Measurements from ENCODE around the gene EIF5A. TPM values are rescaled to one million over a fixed set of nuclear protein-coding genes. Genes with fewer than 3 reads are reported as not detected.
A peak's percentile ranks its signal among the peaks of the same experiment; 100 is the strongest.

EIF5A gene
- total and polyA plus RNA-seq, 2 donors (not counting 1 experiment from before 2014, with no cell fraction given), result 347 to 752 TPM

GRCh38 chr17:7328840-7329373, 21.5 kb downstream of the EIF5A start, which contains the start of gene NEURL4:
NEURL4 (minus strand) TSS chr17:7329335; CDS start chr17:7329312, 23 bp downstream.
- Histone ChIP-seq H3K27ac (ENCODE audit: insufficient read depth, low read length) (peak within 1 kb of the TSS; percentile 72), H3K4me3 (replicated peaks in 1 of 4; ENCODE audit: control extremely low read depth in 1 of 4, insufficient read depth in 1 of 4, low read depth in 3 of 4, low read length in 4 of 4) (peak within 1 kb of the TSS; percentile 54 to 93 (median 83))

GRCh38 chr17:7329374-7329996, 22.1 kb downstream of the EIF5A start:
- TF ChIP-seq EZH2 (IDR thresholded peaks at IDR 0.05; ENCODE audit: low read length, missing control alignments), result no peak
- TF ChIP-seq CTCF (conservative IDR thresholded peaks at IDR 0.05 in 1 of 2, IDR thresholded peaks at IDR 0.05 in 1 of 2; ENCODE audit: low read depth in 1 of 2, low read length in 2 of 2), result no peak
- Histone ChIP-seq H3K9me3 (ENCODE audit: control insufficient read depth, insufficient read depth, low read depth, low read length) (no peaks in the 10 kb centered on the region), H2AFZ (ENCODE audit: low read length) (peak overlapping the region; percentile 97), H3K4me3 (replicated peaks in 1 of 4; ENCODE audit: control extremely low read depth in 1 of 4, insufficient read depth in 1 of 4, low read depth in 3 of 4, low read length in 4 of 4) (peak overlapping the region; percentile 54 to 93 (median 83)), H3K4me1 (ENCODE audit: control insufficient read depth, extremely low read depth, insufficient read depth, low read length) (no peaks in the 10 kb centered on the region), H3K36me3 (ENCODE audit: control insufficient read depth, insufficient read depth, low read length) (peaks cover 4% of the 10 kb centered on the region), H3K27me3 (ENCODE audit: control insufficient read depth, insufficient read depth, low read length) (peaks cover 7% of the 10 kb centered on the region), H3K79me2 (ENCODE audit: control insufficient read depth, insufficient read depth, low read length) (peaks cover 6% of the 10 kb centered on the region), H3K9ac (ENCODE audit: insufficient read depth, low read length) (peak overlapping the region; percentile 70), H3K27ac (ENCODE audit: insufficient read depth, low read length) (peak overlapping the region; percentile 72), H3K4me2 (ENCODE audit: extremely low read depth, insufficient read depth, low read length) (peak overlapping the region; percentile 80), H4K20me1 (ENCODE audit: control insufficient read depth, extremely low read depth, insufficient read depth, low read length) (no peaks in the 10 kb centered on the region)
- peak; percentile 99 to 100 for DNase-seq (ENCODE audit: low read depth in 2 of 2)

More at GRCh38 chr17:7328840-7329373, 21.5 kb downstream of the EIF5A start, which contains the start of gene NEURL4:
- H3K9ac ChIP-seq (ENCODE audit: insufficient read depth, low read length), result peak within 1 kb of the TSS; percentile 70
- no peaks in the 10 kb centered on the region for H4K20me1 ChIP-seq (ENCODE audit: control insufficient read depth, extremely low read depth, insufficient read depth, low read length)
- H3K4me1 ChIP-seq (ENCODE audit: control insufficient read depth, extremely low read depth, insufficient read depth, low read length), result no peaks in the 10 kb centered on the region
- H3K9me3 ChIP-seq (ENCODE audit: control insufficient read depth, insufficient read depth, low read depth, low read length), result no peaks in the 10 kb centered on the region
- peaks cover 6% of the 10 kb centered on the region for H3K79me2 ChIP-seq (ENCODE audit: control insufficient read depth, insufficient read depth, low read length)
- TF ChIP-seq EZH2 (IDR thresholded peaks at IDR 0.05; ENCODE audit: low read length, missing control alignments) (no peak), CTCF (conservative IDR thresholded peaks at IDR 0.05 in 1 of 2, IDR thresholded peaks at IDR 0.05 in 1 of 2; ENCODE audit: low read depth in 1 of 2, low read length in 2 of 2) (peak in 1 of 2 donors; percentile 12)
- H3K4me2 ChIP-seq (ENCODE audit: extremely low read depth, insufficient read depth, low read length), result peak within 1 kb of the TSS; percentile 97
- H3K36me3 ChIP-seq (ENCODE audit: control insufficient read depth, insufficient read depth, low read length), result peaks cover 6% of the 10 kb centered on the region
- peak in 1 of 2 donors; percentile 16 for DNase-seq (ENCODE audit: low read depth in 2 of 2)
- peaks cover 7% of the 10 kb centered on the region for H3K27me3 ChIP-seq (ENCODE audit: control insufficient read depth, insufficient read depth, low read length)
- peak within 1 kb of the TSS; percentile 97 for H2AFZ ChIP-seq (ENCODE audit: low read length)

GRCh38 chr17:7329997-7330637, 22.7 kb downstream of the EIF5A start:
- DNase-seq (ENCODE audit: low read depth in 2 of 2), result peak; percentile 72 to 77
- peak overlapping the region; percentile 72 for H3K27ac ChIP-seq (ENCODE audit: insufficient read depth, low read length)
- no peak for TF ChIP-seq EZH2 (IDR thresholded peaks at IDR 0.05; ENCODE audit: low read length, missing control alignments)
- no peak for TF ChIP-seq CTCF (conservative IDR thresholded peaks at IDR 0.05 in 1 of 2, IDR thresholded peaks at IDR 0.05 in 1 of 2; ENCODE audit: low read depth in 1 of 2, low read length in 2 of 2)

More at GRCh38 chr17:7329997-7330637, 22.7 kb downstream of the EIF5A start:
- peaks cover 6% of the 10 kb centered on the region for H3K79me2 ChIP-seq (ENCODE audit: control insufficient read depth, insufficient read depth, low read length)
- peak overlapping the region; percentile 54 to 93 (median 83) for H3K4me3 ChIP-seq (replicated peaks in 1 of 4; ENCODE audit: control extremely low read depth in 1 of 4, insufficient read depth in 1 of 4, low read depth in 3 of 4, low read length in 4 of 4)
- peak overlapping the region; percentile 97 for H2AFZ ChIP-seq (ENCODE audit: low read length)
- peaks cover 3% of the 10 kb centered on the region for H3K36me3 ChIP-seq (ENCODE audit: control insufficient read depth, insufficient read depth, low read length)
- H3K4me1 ChIP-seq (ENCODE audit: control insufficient read depth, extremely low read depth, insufficient read depth, low read length), result no peaks in the 10 kb centered on the region
- H3K9me3 ChIP-seq (ENCODE audit: control insufficient read depth, insufficient read depth, low read depth, low read length), result no peaks in the 10 kb centered on the region
- H3K4me2 ChIP-seq (ENCODE audit: extremely low read depth, insufficient read depth, low read length), result peak overlapping the region; percentile 80
- H3K9ac ChIP-seq (ENCODE audit: insufficient read depth, low read length), result peak overlapping the region; percentile 70
- H3K27me3 ChIP-seq (ENCODE audit: control insufficient read depth, insufficient read depth, low read length), result peaks cover 7% of the 10 kb centered on the region
- H4K20me1 ChIP-seq (ENCODE audit: control insufficient read depth, extremely low read depth, insufficient read depth, low read length), result no peaks in the 10 kb centered on the region

Data from fibroblast of lung (primary cell).